Loucy (cell line): ENCODE data around the gene PRUNE2.

Source experiments
- H2AFZ ChIP-seq: fragments of 200-600 bp; sonication (generic); 2 replicates; pipeline ENCODE4 v1.6.0; 2016; ENCODE audit warnings: antibody characterized with exemption, mild to moderate bottlenecking, low read length, moderate library complexity
- H3F3A ChIP-seq: fragments of 200-600 bp; 2 replicates; pipeline ENCODE4 v1.6.0; 2016; ENCODE audit warnings: antibody characterized with exemption, low read depth, mild to moderate bottlenecking
- H3K27me3 ChIP-seq: fragments of 200-600 bp; sonication (generic); 2 replicates; pipeline ENCODE4 v1.6.1; 2014; ENCODE audit warnings: low read length, mild to moderate bottlenecking; ENCODE audit not compliant: insufficient read depth, poor library complexity, severe bottlenecking
- H3K36me3 ChIP-seq: fragments of 200-600 bp; sonication (generic); 2 replicates; pipeline ENCODE4 v1.6.1; 2016; ENCODE audit warnings: low read length; ENCODE audit not compliant: insufficient read depth
- H3K4me1 ChIP-seq: fragments of 200-600 bp; sonication (generic); 2 replicates; pipeline ENCODE4 v1.5.1; 2014; ENCODE audit warnings: low read length, mild to moderate bottlenecking; ENCODE audit not compliant: insufficient read depth, poor library complexity, severe bottlenecking
- H3K4me2 ChIP-seq: fragments of 200-600 bp; sonication (generic); 2 replicates; pipeline ENCODE4 v1.6.0; 2014; ENCODE audit warnings: antibody characterized with exemption, low read length, low read depth, mild to moderate bottlenecking; ENCODE audit not compliant: poor library complexity, severe bottlenecking
- H3K4me3 ChIP-seq: fragments of 200-600 bp; sonication (generic); 2 replicates; pipeline ENCODE4 v1.5.1; 2014; ENCODE audit warnings: low read length, mild to moderate bottlenecking, mixed read lengths; ENCODE audit not compliant: poor library complexity, severe bottlenecking
- H3K79me2 ChIP-seq: fragments of 200-600 bp; sonication (generic); 2 replicates; pipeline ENCODE4 v1.6.1; 2014; ENCODE audit warnings: low read length; ENCODE audit not compliant: insufficient read depth
- H3K9ac ChIP-seq: fragments of 200-600 bp; sonication (generic); 2 replicates; pipeline ENCODE4 v1.6.0; 2014; ENCODE audit warnings: mild to moderate bottlenecking, low read depth, low read length, moderate library complexity; ENCODE audit not compliant: poor library complexity, severe bottlenecking
- H3K9me2 ChIP-seq: fragments of 200-600 bp; sonication (generic); replicated peaks from 2 replicates; pipeline ENCODE4 v1.6.1; 2016; ENCODE audit warnings: low read depth, low read length, mixed read lengths
- H3K9me3 ChIP-seq: fragments of 200-600 bp; sonication (generic); 2 replicates; pipeline ENCODE4 v1.6.1; 2014; ENCODE audit warnings: mild to moderate bottlenecking, antibody characterized with exemption, low read length, low read depth; ENCODE audit not compliant: insufficient read depth
- H4K20me1 ChIP-seq: fragments of 200-600 bp; sonication (generic); 2 replicates; pipeline ENCODE4 v1.6.0; 2014; ENCODE audit warnings: antibody characterized with exemption, low read length, mild to moderate bottlenecking; ENCODE audit not compliant: insufficient read depth, poor library complexity, severe bottlenecking
- CTCF ChIP-seq: fragments of 200-600 bp; sonication (generic); conservative IDR thresholded peaks from 2 replicates; pipeline ENCODE4 v1.5.1; 2014; ENCODE audit warnings: mild to moderate bottlenecking, antibody characterized with exemption, low read length
- EZH2phosphoT487 ChIP-seq: fragments of 200-600 bp; IDR thresholded peaks from 2 replicates; pipeline ENCODE4 v1.6.1; 2018; ENCODE audit warnings: antibody characterized with exemption, mild to moderate bottlenecking, moderate library complexity, borderline replicate concordance

The PRUNE2 gene

DNA sequence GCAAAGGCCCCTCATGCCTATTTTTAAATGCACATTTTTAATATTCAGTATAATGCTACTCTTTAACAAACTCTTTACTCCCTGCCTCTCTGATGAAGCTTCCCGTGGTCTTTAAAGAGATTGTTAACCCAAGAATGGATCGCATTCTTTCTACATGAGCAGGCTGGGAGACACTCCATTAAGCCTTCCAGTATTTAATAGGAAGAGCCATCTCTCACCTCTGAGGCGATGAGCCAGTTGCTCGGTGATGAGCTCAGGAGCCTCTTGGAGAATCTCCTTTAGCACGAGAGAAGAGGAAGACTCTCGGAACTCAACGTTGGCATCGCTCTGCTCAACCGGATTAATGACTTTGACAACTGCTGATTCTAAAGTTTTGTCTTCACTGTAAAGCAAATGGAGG is 59.6 kb downstream of the PRUNE2 start:
- Histone ChIP-seq H3K36me3 (no peaks in the 10 kb centered on the region), H3K4me3 (no peak overlapping the region), H3K27me3 (no peaks in the 10 kb centered on the region), H3K4me2 (no peak overlapping the region), H2AFZ (no peak overlapping the region), H4K20me1 (no peaks in the 10 kb centered on the region), H3K9me2 (no peaks in the 10 kb centered on the region), H3K4me1 (no peaks in the 10 kb centered on the region), H3K9ac (no peak overlapping the region), H3K9me3 (no peaks in the 10 kb centered on the region), H3F3A (no peaks in the 10 kb centered on the region), H3K79me2 (no peaks in the 10 kb centered on the region)
- no peak for TF ChIP-seq EZH2phosphoT487
- no peak for TF ChIP-seq CTCF

- Histone ChIP-seq H3K4me3 (no peak overlapping the region), H3K79me2 (no peaks in the 10 kb centered on the region), H4K20me1 (no peaks in the 10 kb centered on the region), H3K9me3 (no peaks in the 10 kb centered on the region), H3K9me2 (no peaks in the 10 kb centered on the region), H3K36me3 (no peaks in the 10 kb centered on the region), H3K4me1 (no peaks in the 10 kb centered on the region), H3K9ac (no peak overlapping the region), H3K4me2 (no peak overlapping the region), H3K27me3 (no peaks in the 10 kb centered on the region), H3F3A (no peaks in the 10 kb centered on the region), H2AFZ (no peak overlapping the region)
- TF ChIP-seq EZH2phosphoT487: no peak
- no peak for TF ChIP-seq CTCF
These were observed 60.7 kb downstream of the PRUNE2 start for GRCh38 chr9:76845254-76845653.

- TF ChIP-seq EZH2phosphoT487 (no peak), CTCF (no peak)
- H3K4me3 ChIP-seq: no peak overlapping the region
- H2AFZ ChIP-seq: no peak overlapping the region
- H3K4me1 ChIP-seq: no peaks in the 10 kb centered on the region
- no peaks in the 10 kb centered on the region for H4K20me1 ChIP-seq
- no peaks in the 10 kb centered on the region for H3F3A ChIP-seq
- no peaks in the 10 kb centered on the region for H3K9me3 ChIP-seq
- no peak overlapping the region for H3K9ac ChIP-seq
- no peak overlapping the region for H3K4me2 ChIP-seq
- no peaks in the 10 kb centered on the region for H3K36me3 ChIP-seq
- no peaks in the 10 kb centered on the region for H3K79me2 ChIP-seq
- H3K9me2 ChIP-seq: no peaks in the 10 kb centered on the region
- H3K27me3 ChIP-seq: no peaks in the 10 kb centered on the region
These were observed 70.2 kb downstream of the PRUNE2 start for GRCh38 chr9:76835571-76836283.
